IMR-90 (cell line): ENCODE results near the gene TENM4. TPM values are rescaled to one million over a fixed set of nuclear protein-coding genes. Genes with fewer than 3 reads are reported as not detected.

Source experiments
- ATAC-seq: fragments of 200-7000 bp; cut with Tn5 transposase; 2 replicates; pipeline ENCODE4 v1.9.1; 2020; ENCODE audit warnings: low read depth, mild to moderate bottlenecking, moderate library complexity
- BruUV-seq: library from RNA; stranded (reverse); fragments of 400-500 nt; replicated peaks from 2 replicates; lab custom pipeline; 2021; lab: Mats Ljungman, UMichigan
- CTCF ChIA-PET: fragments of 300-600 bp; formaldehyde crosslinking; extraction: SDS; loops from one replicate; lab custom pipeline; 2021; ENCODE audit warnings: antibody characterized with exemption; lab: Yijun Ruan, JAX
- POLR2A ChIA-PET: fragments of 300-600 bp; sonication (Branson Sonifier 250); formaldehyde crosslinking; loops from one replicate; lab custom pipeline; 2022; ENCODE audit warnings: antibody characterized with exemption; ENCODE audit not compliant: unreplicated experiment; lab: Charles Lee
- DNase-seq: peaks from one replicate; pipeline ENCODE4 v3.0.0; 2013
- H2AFZ ChIP-seq: replicated peaks from 2 replicates; pipeline ENCODE3; 2013; ENCODE audit warnings: low read length, mild to moderate bottlenecking; ENCODE audit not compliant: poor library complexity
- H2AK5ac ChIP-seq: 2 replicates; pipeline ENCODE4 v1.6.1; 2013; ENCODE audit warnings: low read depth, low read length, inconsistent platforms
- H2AK9ac ChIP-seq: replicated peaks from 2 replicates; pipeline ENCODE3; 2013; ENCODE audit warnings: mild to moderate bottlenecking, low read depth, low read length, moderate library complexity; ENCODE audit not compliant: poor library complexity
- H2BK120ac ChIP-seq: 2 replicates; pipeline ENCODE4 v1.6.1; 2013; ENCODE audit warnings: low read depth, low read length, inconsistent platforms
- H2BK15ac ChIP-seq: 3 replicates; pipeline ENCODE4 v1.6.1; 2013; ENCODE audit warnings: low read depth, low read length, inconsistent platforms
- H2BK20ac ChIP-seq: 2 replicates; pipeline ENCODE4 v1.6.1; 2013; ENCODE audit warnings: low read depth, mild to moderate bottlenecking, inconsistent platforms, low read length, moderate library complexity
- H2BK5ac ChIP-seq: 2 replicates; pipeline ENCODE4 v1.6.1; 2013; ENCODE audit warnings: mild to moderate bottlenecking, low read depth, low read length, inconsistent platforms; ENCODE audit not compliant: poor library complexity, severe bottlenecking
- H3K14ac ChIP-seq: replicated peaks from 2 replicates; pipeline ENCODE4 v1.6.1; 2013; ENCODE audit warnings: low read depth, low read length, inconsistent platforms
- H3K18ac ChIP-seq: 2 replicates; pipeline ENCODE4 v1.6.1; 2013; ENCODE audit warnings: low read depth, low read length, control low read depth
- H3K23ac ChIP-seq: 2 replicates; pipeline ENCODE4 v1.6.1; 2013; ENCODE audit warnings: low read depth, low read length, inconsistent platforms
- H3K27ac ChIP-seq: 2 replicates; pipeline ENCODE4 v1.5.1; 2013; ENCODE audit warnings: mild to moderate bottlenecking, control low read depth, low read length; ENCODE audit not compliant: insufficient read depth
- H3K27me3 ChIP-seq: 2 replicates; pipeline ENCODE4 v1.6.1; 2013; ENCODE audit warnings: low read length; ENCODE audit not compliant: control insufficient read depth, insufficient read depth
- H3K36me3 ChIP-seq: 2 replicates; pipeline ENCODE4 v1.6.1; 2013; ENCODE audit warnings: low read length, mixed read lengths; ENCODE audit not compliant: control insufficient read depth, insufficient read depth
- H3K4ac ChIP-seq: 2 replicates; pipeline ENCODE4 v1.6.1; 2013; ENCODE audit warnings: low read depth, low read length, inconsistent platforms
- H3K4me1 ChIP-seq: 2 replicates; pipeline ENCODE4 v1.6.1; 2013; ENCODE audit warnings: low read length, mixed read lengths; ENCODE audit not compliant: control insufficient read depth, insufficient read depth
- H3K4me2 ChIP-seq: 2 replicates; pipeline ENCODE4 v1.6.1; 2013; ENCODE audit warnings: low read depth, mild to moderate bottlenecking, control low read depth, low read length, moderate library complexity
- H3K4me3 ChIP-seq: 2 replicates; pipeline ENCODE4 v1.5.1; 2013; ENCODE audit warnings: low read depth, mild to moderate bottlenecking, control low read depth, low read length, moderate library complexity; ENCODE audit not compliant: insufficient read depth
- H3K56ac ChIP-seq: 2 replicates; pipeline ENCODE4 v1.6.1; 2013; ENCODE audit warnings: low read length, inconsistent platforms; ENCODE audit not compliant: insufficient read depth; ENCODE audit errors: extremely low read depth
- H3K79me1 ChIP-seq, 2 experiments: 2 replicates each; pipeline ENCODE4 v1.6.1; 2013; ENCODE audit warnings: low read length in 2 of 2, inconsistent platforms in 1 of 2, low read depth in 1 of 2
- H3K9ac ChIP-seq: 2 replicates; pipeline ENCODE4 v1.6.1; 2013; ENCODE audit warnings: low read depth, low read length, control low read depth
- H3K9me1 ChIP-seq: 2 replicates; pipeline ENCODE4 v1.6.1; 2013; ENCODE audit warnings: low read length, inconsistent platforms; ENCODE audit not compliant: insufficient read depth
- H3K9me3 ChIP-seq: 2 replicates; pipeline ENCODE4 v1.6.1; 2013; ENCODE audit warnings: low read length; ENCODE audit not compliant: control insufficient read depth, insufficient read depth
- H4K20me1 ChIP-seq: 2 replicates; pipeline ENCODE4 v1.6.1; 2013; ENCODE audit warnings: low read length, inconsistent platforms; ENCODE audit not compliant: insufficient read depth
- H4K5ac ChIP-seq: 2 replicates; pipeline ENCODE4 v1.6.1; 2013; ENCODE audit warnings: mild to moderate bottlenecking, low read depth, low read length, control low read depth
- H4K8ac ChIP-seq, 2 experiments: 2 replicates each; pipeline ENCODE4 v1.6.1; 2013; ENCODE audit warnings: low read depth in 2 of 2, low read length in 2 of 2, control low read depth in 1 of 2, inconsistent platforms in 1 of 2
- H4K91ac ChIP-seq: 2 replicates; pipeline ENCODE4 v1.6.1; 2013; ENCODE audit warnings: low read depth, low read length, inconsistent platforms; ENCODE audit not compliant: insufficient read depth
- CEBPB ChIP-seq: IDR thresholded peaks from 2 replicates; pipeline ENCODE4 v1.6.1; 2012; ENCODE audit warnings: low read depth, low read length, improper control_type of control experiment
- FOS ChIP-seq: fragments of 150-350 bp; IDR thresholded peaks from 2 replicates; pipeline ENCODE4 v1.6.1; 2016; ENCODE audit warnings: low read depth, low read length
- MXI1 ChIP-seq: IDR thresholded peaks from 2 replicates; pipeline ENCODE4 v1.6.1; 2012; ENCODE audit warnings: low read depth, mild to moderate bottlenecking, low read length, moderate library complexity, borderline replicate concordance
- NFE2L2 ChIP-seq: fragments of 150-350 bp; IDR thresholded peaks from 2 replicates; pipeline ENCODE4 v1.6.1; 2016; ENCODE audit warnings: low read depth, mild to moderate bottlenecking, low read length
- RCOR1 ChIP-seq: IDR thresholded peaks from 2 replicates; pipeline ENCODE4 v1.6.1; 2012; ENCODE audit warnings: mild to moderate bottlenecking, low read length, improper control_type of control experiment; ENCODE audit not compliant: insufficient replicate concordance
- RFX5 ChIP-seq: IDR thresholded peaks from 2 replicates; pipeline ENCODE4 v1.8.0; 2012; ENCODE audit warnings: low read depth, mild to moderate bottlenecking, low read length, moderate library complexity
- SMC3 ChIP-seq: fragments of 150-350 bp; IDR thresholded peaks from 2 replicates; pipeline ENCODE4 v1.6.1; 2016; ENCODE audit warnings: low read depth, mild to moderate bottlenecking, antibody characterized with exemption, low read length, moderate library complexity
- WGBS, 2 experiments: methylation state at CpG; one replicate each; pipeline versions ENCODE4 v1.1.5 to v1.1.7; 2013; ENCODE audit warnings: missing lambda C conversion rate in 2 of 2; ENCODE audit not compliant: insufficient read length in 1 of 2; ENCODE audit errors: extremely low coverage in 2 of 2; 5-methylcytosine and 5-hydroxymethylcytosine counted together
- dilution Hi-C: fragments of 300-500 bp; cut with HindIII; formaldehyde crosslinking; loops from one replicate; pipeline ENCODE4 v1.14.3; 2018; ENCODE audit warnings: low sequenced_read_pairs; ENCODE audit not compliant: unreplicated experiment
- in situ Hi-C: fragments of 300-500 bp; cut with MboI; formaldehyde crosslinking; loops from 3 replicates; pipeline ENCODE4 v1.14.3; 2019; ENCODE audit warnings: low sequenced_read_pairs, inconsistent platforms, mixed read lengths
- intact Hi-C: fragments of 100-400 bp; cut with micrococcal nuclease; formaldehyde crosslinking; loops from 2 replicates; pipeline ENCODE4 v1.10.0; 2022
- polyA plus RNA-seq, 3 experiments: library from polyadenylated mRNA; depleted of rRNA; stranded (reverse); fragments of >200 nt; gene quantifications; 2 replicates each; pipeline ENCODE4 v1.2.3, GENCODE V29; 2012; ENCODE audit warnings: low replicate concordance in 1 of 3
- total RNA-seq: library from RNA; depleted of rRNA; stranded (reverse); fragments of >200 nt; gene quantifications from 2 replicates; pipeline ENCODE4 v1.2.3, GENCODE V29; 2012
- TF ChIP-seq, protein P1 (sequence below): conservative IDR thresholded peaks from 2 replicates; pipeline ENCODE4 v1.5.1; 2012; ENCODE audit warnings: mild to moderate bottlenecking, low read depth, low read length, improper control_type of control experiment

The TENM4 gene
- total and polyA plus RNA-seq, 2 of the 4 experiments (the other 2 are of a cell fraction): 7.4 to 9.0 TPM

- no peak overlapping the region for H3K27ac ChIP-seq
- no peak overlapping the region for H3K4ac ChIP-seq
- no peak overlapping the region for H2BK20ac ChIP-seq
- no peak overlapping the region for H2AK5ac ChIP-seq
- TF ChIP-seq FOS: no peak
- TF ChIP-seq, protein P1, sequence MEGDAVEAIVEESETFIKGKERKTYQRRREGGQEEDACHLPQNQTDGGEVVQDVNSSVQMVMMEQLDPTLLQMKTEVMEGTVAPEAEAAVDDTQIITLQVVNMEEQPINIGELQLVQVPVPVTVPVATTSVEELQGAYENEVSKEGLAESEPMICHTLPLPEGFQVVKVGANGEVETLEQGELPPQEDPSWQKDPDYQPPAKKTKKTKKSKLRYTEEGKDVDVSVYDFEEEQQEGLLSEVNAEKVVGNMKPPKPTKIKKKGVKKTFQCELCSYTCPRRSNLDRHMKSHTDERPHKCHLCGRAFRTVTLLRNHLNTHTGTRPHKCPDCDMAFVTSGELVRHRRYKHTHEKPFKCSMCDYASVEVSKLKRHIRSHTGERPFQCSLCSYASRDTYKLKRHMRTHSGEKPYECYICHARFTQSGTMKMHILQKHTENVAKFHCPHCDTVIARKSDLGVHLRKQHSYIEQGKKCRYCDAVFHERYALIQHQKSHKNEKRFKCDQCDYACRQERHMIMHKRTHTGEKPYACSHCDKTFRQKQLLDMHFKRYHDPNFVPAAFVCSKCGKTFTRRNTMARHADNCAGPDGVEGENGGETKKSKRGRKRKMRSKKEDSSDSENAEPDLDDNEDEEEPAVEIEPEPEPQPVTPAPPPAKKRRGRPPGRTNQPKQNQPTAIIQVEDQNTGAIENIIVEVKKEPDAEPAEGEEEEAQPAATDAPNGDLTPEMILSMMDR: no peak
- TF ChIP-seq NFE2L2: no peak
- TF ChIP-seq CEBPB: no peak
- TF ChIP-seq SMC3: no peak
- TF ChIP-seq MXI1: no peak
- no peak for TF ChIP-seq RFX5
- TF ChIP-seq RCOR1: no peak
- CTCF ChIA-PET: no interaction called here
- no peak overlapping the region for H4K8ac ChIP-seq
- no peak overlapping the region for H3K23ac ChIP-seq
- ATAC-seq (no peak), DNase-seq (no peak)
- no peak overlapping the region for H2AFZ ChIP-seq
- no peak overlapping the region for H2BK5ac ChIP-seq
- WGBS, 2 experiments: 80% methylated on average over 1 of the region's 7 CpGs; no CpG with 5 or more reads in 1 of the 2 experiments
- H3K9me1 ChIP-seq: no peaks in the 10 kb centered on the region
- intact Hi-C loops: no loop called here
- no peak overlapping the region for H3K4me2 ChIP-seq
- POLR2A ChIA-PET: no interaction called here
- no peaks in the 10 kb centered on the region for H4K20me1 ChIP-seq
- no peak overlapping the region for H2AK9ac ChIP-seq
- no peaks in the 10 kb centered on the region for H3K36me3 ChIP-seq
- H3K56ac ChIP-seq: no peak overlapping the region
- H3K79me1 ChIP-seq: no peaks in the 10 kb centered on the region
- no peak overlapping the region for H3K9ac ChIP-seq
- no peak overlapping the region for H3K14ac ChIP-seq
- H2BK120ac ChIP-seq: no peak overlapping the region
- H3K18ac ChIP-seq: no peak overlapping the region
- H3K4me1 ChIP-seq: no peaks in the 10 kb centered on the region
- no peak overlapping the region for H4K91ac ChIP-seq
- dilution Hi-C loops: no loop called here
- no peak overlapping the region for H4K5ac ChIP-seq
- no peak overlapping the region for H2BK15ac ChIP-seq
- peaks cover 9% of the 10 kb centered on the region for H3K9me3 ChIP-seq
- BruUV-seq: no TSS peak
- H3K27me3 ChIP-seq: peaks cover 2% of the 10 kb centered on the region
- in situ Hi-C loops: no loop called here
- no peak overlapping the region for H3K4me3 ChIP-seq
These were observed 807.1 kb downstream of the TENM4 start for GRCh38 chr11:78633516-78634310.
